HG03521 (cell line): Measurements from ENCODE around the gene CKAP2L.

Experiments used
- ATAC-seq: cut with Tn5 transposase; IDR thresholded peaks from one replicate; pipeline ENCODE4 v1.9.1; 2021; ENCODE audit warnings: mild to moderate bottlenecking, moderate library complexity; ENCODE audit not compliant: unreplicated experiment

CKAP2L gene, protein sequence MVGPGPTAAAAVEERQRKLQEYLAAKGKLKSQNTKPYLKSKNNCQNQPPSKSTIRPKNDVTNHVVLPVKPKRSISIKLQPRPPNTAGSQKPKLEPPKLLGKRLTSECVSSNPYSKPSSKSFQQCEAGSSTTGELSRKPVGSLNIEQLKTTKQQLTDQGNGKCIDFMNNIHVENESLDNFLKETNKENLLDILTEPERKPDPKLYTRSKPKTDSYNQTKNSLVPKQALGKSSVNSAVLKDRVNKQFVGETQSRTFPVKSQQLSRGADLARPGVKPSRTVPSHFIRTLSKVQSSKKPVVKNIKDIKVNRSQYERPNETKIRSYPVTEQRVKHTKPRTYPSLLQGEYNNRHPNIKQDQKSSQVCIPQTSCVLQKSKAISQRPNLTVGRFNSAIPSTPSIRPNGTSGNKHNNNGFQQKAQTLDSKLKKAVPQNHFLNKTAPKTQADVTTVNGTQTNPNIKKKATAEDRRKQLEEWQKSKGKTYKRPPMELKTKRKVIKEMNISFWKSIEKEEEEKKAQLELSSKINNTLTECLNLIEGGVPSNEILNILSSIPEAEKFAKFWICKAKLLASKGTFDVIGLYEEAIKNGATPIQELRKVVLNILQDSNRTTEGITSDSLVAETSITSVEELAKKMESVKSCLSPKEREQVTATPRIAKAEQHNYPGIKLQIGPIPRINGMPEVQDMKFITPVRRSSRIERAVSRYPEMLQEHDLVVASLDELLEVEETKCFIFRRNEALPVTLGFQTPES

GRCh38 chr2:112764071-112765044 is at the start of gene CKAP2L:
Gene CKAP2L, minus strand, starts transcription at chr2:112764609. Its CDS starts 11 bp downstream, at chr2:112764598.
- ATAC-seq, result peak; percentile 97

GRCh38 chr2:112813280-112813966 is 49.0 kb upstream of the CKAP2L start:
- ATAC-seq, result no peak

GRCh38 chr2:112812318-112813267 is 48.2 kb upstream of the CKAP2L start:
- ATAC-seq, result no peak

DNA sequence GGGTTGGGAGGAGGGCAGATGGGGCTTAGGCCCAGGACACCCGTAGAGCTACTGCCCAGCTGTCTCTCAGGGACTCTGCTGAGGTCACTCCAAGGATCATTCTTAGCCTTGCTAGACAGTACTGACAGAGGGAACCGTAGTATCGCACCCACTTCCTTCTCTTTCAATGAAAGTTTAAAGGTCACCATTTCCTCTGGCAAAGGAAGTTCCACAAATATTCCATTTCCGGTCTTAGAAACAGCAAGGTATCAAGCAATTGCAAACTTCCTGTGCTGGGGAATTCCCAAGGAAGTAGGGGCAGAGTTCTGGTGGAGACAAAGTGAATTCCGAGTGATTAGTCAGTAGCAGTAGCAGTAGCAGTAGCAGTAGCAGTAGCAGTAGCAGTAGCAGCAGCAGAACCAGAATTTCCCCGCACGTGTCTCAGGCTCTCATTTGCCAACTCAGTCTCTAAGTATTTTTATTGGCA is 47.5 kb upstream of the CKAP2L start:
- ATAC-seq, result no peak

GRCh38 chr2:112811276-112811831 is 46.9 kb upstream of the CKAP2L start:
- ATAC-seq, result no peak

- no peak for ATAC-seq
Measured at GRCh38 chr2:112809112-112809511, 44.7 kb upstream of the CKAP2L start.

DNA sequence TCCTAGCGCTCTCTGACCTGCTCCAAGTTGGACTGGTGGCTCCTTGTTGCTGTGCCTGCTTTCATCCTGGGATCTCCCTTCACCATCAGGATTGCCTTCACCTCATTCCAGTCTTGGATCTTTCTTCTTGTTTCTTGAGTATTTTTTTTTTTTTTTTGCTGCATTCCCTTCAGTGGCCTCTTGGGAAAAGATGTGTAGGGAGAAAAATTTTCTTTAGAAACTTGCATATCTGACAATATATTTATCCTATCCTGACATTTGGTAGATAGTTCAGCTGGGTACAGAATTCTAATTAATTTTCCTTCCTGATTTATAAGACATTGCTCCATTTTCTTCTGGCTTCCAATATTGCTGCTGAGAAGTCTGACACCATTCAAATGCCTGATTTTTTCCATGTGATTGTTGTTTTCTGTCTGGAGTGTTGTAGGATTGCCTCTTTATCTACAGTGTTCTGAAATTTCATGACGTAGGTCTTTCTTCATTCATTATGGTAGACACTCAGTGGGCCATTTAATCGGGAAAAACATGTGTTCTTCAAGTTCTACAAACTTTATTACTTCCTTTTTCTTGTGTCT is 42.9 kb upstream of the CKAP2L start:
- no peak for ATAC-seq

DNA sequence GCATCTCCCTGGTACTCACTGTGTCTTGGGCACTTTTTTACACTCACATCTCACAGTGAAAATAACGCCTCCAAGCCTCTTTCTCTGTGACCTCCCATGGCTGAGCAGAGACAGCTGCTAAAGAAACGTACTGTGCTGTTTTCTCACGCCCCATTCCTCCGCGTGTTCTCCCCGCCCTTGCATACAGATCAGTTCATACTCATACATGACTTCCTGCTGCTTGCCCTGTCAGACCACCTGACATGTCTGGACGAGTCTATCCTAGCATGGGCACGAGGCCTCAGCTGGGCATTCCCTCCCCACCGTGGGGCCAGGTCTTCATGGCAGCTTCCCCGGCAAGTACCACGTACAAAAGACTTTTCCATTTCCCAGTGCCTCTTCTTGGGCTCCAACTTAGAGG is 41.1 kb upstream of the CKAP2L start:
- no peak for ATAC-seq

DNA sequence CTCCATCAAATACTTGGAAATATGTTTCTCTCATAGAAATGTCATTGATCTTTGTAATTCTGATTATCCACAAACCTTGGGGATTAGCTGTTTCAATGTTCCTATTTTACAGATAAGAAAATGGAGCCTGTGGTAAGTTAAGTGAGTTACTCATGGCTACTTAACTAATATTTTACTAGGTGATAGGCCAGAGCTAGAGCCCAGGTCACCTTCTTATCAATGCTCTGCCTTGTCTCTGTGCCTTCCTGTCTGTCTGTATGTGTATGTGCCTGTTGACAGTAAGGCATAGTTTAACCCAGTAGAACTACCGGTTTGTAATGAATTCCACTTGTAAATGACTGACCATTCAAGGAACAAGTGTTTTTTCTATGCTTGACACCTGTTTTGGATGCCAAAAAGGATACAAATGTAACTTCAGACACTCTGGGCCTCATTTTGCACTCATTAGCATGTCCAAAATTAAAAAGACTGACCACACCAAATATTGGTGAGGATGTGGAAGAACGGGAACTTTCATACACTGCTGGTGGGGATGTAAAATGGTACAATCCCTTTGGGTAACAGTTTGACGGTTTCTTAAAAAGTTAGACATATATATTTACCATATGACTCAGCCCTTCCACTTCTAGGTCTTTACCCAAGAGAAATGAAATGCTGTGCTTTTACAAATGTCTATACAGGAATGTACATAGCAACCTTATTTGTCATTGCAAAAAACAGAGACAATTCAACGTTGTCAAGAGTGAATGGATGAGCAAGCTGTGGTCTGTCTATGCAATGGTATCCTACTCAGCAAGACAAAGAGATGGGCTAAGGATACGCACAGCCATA is 39.5 kb upstream of the CKAP2L start:
- ATAC-seq, result no peak

GRCh38 chr2:112800881-112801583 is 36.6 kb upstream of the CKAP2L start:
- ATAC-seq, result no peak

GRCh38 chr2:112798979-112799975 is 34.9 kb upstream of the CKAP2L start:
- no peak for ATAC-seq

GRCh38 chr2:112796486-112796885 is 32.1 kb upstream of the CKAP2L start:
- ATAC-seq, result no peak

DNA sequence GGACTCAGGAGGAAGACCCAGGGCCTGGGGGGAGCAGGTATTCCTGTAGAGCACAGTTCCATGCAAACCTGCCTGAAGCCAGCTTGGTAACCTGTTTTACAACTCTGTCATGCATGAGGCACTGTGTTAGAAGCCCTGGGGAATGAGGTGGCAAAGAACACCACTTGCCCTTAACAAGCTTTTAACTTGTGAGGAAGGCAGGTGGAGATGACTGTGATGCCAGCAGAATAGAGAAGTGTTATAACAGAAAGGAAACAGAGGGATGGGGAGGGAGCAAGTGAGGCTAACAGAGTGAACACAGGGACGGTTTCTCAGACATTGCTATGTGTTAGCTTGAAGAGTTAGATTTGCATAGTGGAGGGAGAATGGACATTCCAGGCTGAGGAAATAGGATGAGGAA is 31.4 kb upstream of the CKAP2L start:
- ATAC-seq, result no peak

DNA sequence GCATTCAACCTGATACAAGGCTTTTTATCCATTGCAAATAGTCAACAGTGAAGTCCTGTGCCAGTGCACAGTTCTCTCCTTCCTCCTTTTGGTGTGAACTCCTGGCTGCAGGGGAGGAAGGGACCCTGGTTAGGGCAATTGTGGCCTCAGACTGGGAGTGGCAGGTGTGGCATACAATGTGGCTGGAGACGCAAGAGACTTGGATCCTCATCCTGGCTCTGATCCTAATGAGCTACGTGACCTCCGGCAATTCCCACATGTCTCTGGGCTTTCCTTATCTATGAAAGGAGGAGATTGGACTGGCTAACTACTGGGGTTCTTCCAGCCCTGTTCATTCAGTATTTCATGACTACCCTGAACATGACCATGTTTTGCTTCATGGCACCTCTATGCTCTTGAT is 30.4 kb upstream of the CKAP2L start:
- ATAC-seq, result no peak

- no peak for ATAC-seq
Measured at GRCh38 chr2:112794131-112794733, 29.8 kb upstream of the CKAP2L start.
